Prostate gland (tissue), 2 donors: ENCODE data around the gene CFAP92.
"Not testable (repeated sequence)": the region's sequence is repeated elsewhere in the genome, so short reads cannot be mapped to it uniquely, and the experiment has no call there.

ENCODE experiments used
- CTCF ChIP-seq, 4 experiments: fragments of 200-600 bp in 2 of 4; fragments of 450-650 bp in 2 of 4; sonication (generic) in 2 of 4; IDR thresholded peaks; 1 replicate in 3 of 4; 2 replicates in 1 of 4; pipeline ENCODE4 v1.5.1; 2016 to 2019; ENCODE audit warnings: antibody characterized with exemption in 4 of 4, mild to moderate bottlenecking in 2 of 4, moderate library complexity in 2 of 4
- POLR2A ChIP-seq: fragments of 450-650 bp; IDR thresholded peaks from one replicate; pipeline ENCODE4 v1.6.1; 2016; ENCODE audit warnings: antibody characterized with exemption, mild to moderate bottlenecking
- POLR2AphosphoS5 ChIP-seq: sonication (generic); formaldehyde crosslinking; IDR thresholded peaks from one replicate; pipeline ENCODE4 v1.6.1; 2017; ENCODE audit warnings: antibody characterized with exemption

GRCh38 chr3:128880455-128880854 is 113.4 kb downstream of the CFAP92 start:
- TF ChIP-seq POLR2A; CTCF (IDR thresholded peaks at IDR 0.05); POLR2AphosphoS5: not testable (repeated sequence)
